B cell (primary cell): ENCODE results near the gene ZNF680. TPM values are rescaled to one million over a fixed set of nuclear protein-coding genes. Genes with fewer than 3 reads are reported as not detected.

Source experiments
- ATAC-seq: fragments of 200-7000 bp; cut with Tn5 transposase; one replicate; pipeline ENCODE4 v1.10.0; 2021; ENCODE audit warnings: low read depth, mild to moderate bottlenecking, moderate number of reproducible peaks, moderate library complexity
- CTCF ChIA-PET: fragments of 350-600 bp; sonication (Branson Sonifier 250); formaldehyde crosslinking; loops from one replicate; lab custom pipeline; 2021; ENCODE audit warnings: antibody characterized with exemption, inconsistent platforms; lab: Charles Lee
- POLR2A ChIA-PET: fragments of 350-600 bp; sonication (Branson Sonifier 250); formaldehyde crosslinking; loops from one replicate; lab custom pipeline; 2021; ENCODE audit warnings: antibody characterized with exemption; lab: Charles Lee
- DNase-seq: peaks from one replicate; pipeline ENCODE4 v3.0.0; 2013
- H2AFZ ChIP-seq: 2 replicates; pipeline ENCODE4 v1.6.1; 2012; ENCODE audit warnings: mild to moderate bottlenecking, low read depth, low read length; ENCODE audit not compliant: insufficient read depth, poor library complexity, severe bottlenecking
- H3K27ac ChIP-seq, 2 donors: 1 replicate in 1 of 2; 2 replicates in 1 of 2; pipeline ENCODE4 v1.5.1; 2012 to 2013; ENCODE audit warnings: low read length in 2 of 2, mild to moderate bottlenecking in 2 of 2, moderate library complexity in 1 of 2
- H3K27me3 ChIP-seq, 4 experiments: fragments of 200-600 bp in 1 of 4; sonication (generic) in 1 of 4; replicated peaks in 1 of 4; 1 replicate in 2 of 4; 2 replicates in 2 of 4; pipeline versions ENCODE4 v1.6.1 to v1.7.0; 2013 to 2016; ENCODE audit warnings: low read length in 3 of 4, mild to moderate bottlenecking in 2 of 4, mixed read lengths in 1 of 4, moderate library complexity in 1 of 4; ENCODE audit not compliant: insufficient read depth in 4 of 4, control insufficient read depth in 3 of 4; ENCODE audit errors: control extremely low read depth in 1 of 4
- H3K36me3 ChIP-seq, 2 experiments: replicated peaks in 1 of 2; 1 replicate in 1 of 2; 2 replicates in 1 of 2; pipeline versions ENCODE4 v1.6.1 to v1.7.1; 2013; ENCODE audit warnings: low read length in 1 of 2; ENCODE audit not compliant: insufficient read depth in 2 of 2, control insufficient read depth in 1 of 2; ENCODE audit errors: control extremely low read depth in 1 of 2, extremely low read depth in 1 of 2
- H3K4me1 ChIP-seq, 2 donors: fragments of 200-600 bp in 1 of 2; sonication (generic) in 1 of 2; 1 replicate in 1 of 2; 2 replicates in 1 of 2; pipeline versions ENCODE4 v1.5.1 to v1.6.1; 2013 to 2017; ENCODE audit warnings: low read length in 2 of 2; ENCODE audit not compliant: control insufficient read depth in 2 of 2, insufficient read depth in 2 of 2
- H3K4me2 ChIP-seq: replicated peaks from 2 replicates; pipeline ENCODE3; 2012; ENCODE audit warnings: mild to moderate bottlenecking, low read depth, low read length; ENCODE audit not compliant: poor library complexity, severe bottlenecking
- H3K4me3 ChIP-seq, 5 experiments: fragments of 200-600 bp in 1 of 5; sonication (generic) in 1 of 5; 1 replicate in 3 of 5; 2 replicates in 2 of 5; pipeline versions ENCODE4 v1.5.1 to v1.7.0; 2011 to 2016; ENCODE audit warnings: low read length in 4 of 5, mild to moderate bottlenecking in 4 of 5, low read depth in 2 of 5, control low read depth in 1 of 5, moderate library complexity in 1 of 5; ENCODE audit not compliant: insufficient read depth in 1 of 5; ENCODE audit errors: control extremely low read depth in 1 of 5, extremely low read depth in 1 of 5
- H3K79me2 ChIP-seq: fragments of 200-600 bp; sonication (generic); one replicate; pipeline ENCODE4 v1.6.0; 2016; ENCODE audit warnings: low read length; ENCODE audit not compliant: control insufficient read depth, insufficient read depth
- H3K9ac ChIP-seq: fragments of 200-600 bp; sonication (generic); 2 replicates; pipeline ENCODE4 v1.6.1; 2017; ENCODE audit warnings: mild to moderate bottlenecking, low read length, moderate library complexity
- H3K9me3 ChIP-seq, 3 donors: one replicate each; pipeline versions ENCODE4 v1.6.1 to v1.7.1; 2013; ENCODE audit warnings: low read length in 2 of 3; ENCODE audit not compliant: control insufficient read depth in 2 of 3, insufficient read depth in 1 of 3; ENCODE audit errors: control extremely low read depth in 1 of 3
- H4K20me1 ChIP-seq: 2 replicates; pipeline ENCODE4 v1.6.0; 2012; ENCODE audit warnings: mild to moderate bottlenecking, low read length; ENCODE audit not compliant: insufficient read depth, control insufficient read depth, poor library complexity, severe bottlenecking
- H3K27ac Mint-ChIP-seq: one replicate; pipeline ENCODE4 v1.8.0; 2021; ENCODE audit warnings: mixed read lengths
- H3K27me3 Mint-ChIP-seq: one replicate; pipeline ENCODE4 v1.8.0; 2021; ENCODE audit warnings: mixed read lengths
- H3K4me1 Mint-ChIP-seq: one replicate; pipeline ENCODE4 v1.8.0; 2021; ENCODE audit warnings: mixed read lengths
- H3K4me3 Mint-ChIP-seq: one replicate; pipeline ENCODE4 v1.8.0; 2021; ENCODE audit warnings: mixed read lengths
- H3K9me3 Mint-ChIP-seq: one replicate; pipeline ENCODE4 v1.8.0; 2022; ENCODE audit warnings: mixed read lengths; ENCODE audit not compliant: insufficient read depth
- EZH2 ChIP-seq: IDR thresholded peaks from 2 replicates; pipeline ENCODE4 v1.6.1; 2012; ENCODE audit warnings: borderline replicate concordance, low read depth, mild to moderate bottlenecking, moderate library complexity, low read length; ENCODE audit not compliant: insufficient read depth, poor library complexity, severe bottlenecking
- WGBS: methylation state at CpG from one replicate; pipeline ENCODE4 v1.1.5; 2013; ENCODE audit warnings: missing lambda C conversion rate; ENCODE audit not compliant: insufficient coverage; 5-methylcytosine and 5-hydroxymethylcytosine counted together
- intact Hi-C: fragments of 100-400 bp; cut with micrococcal nuclease; formaldehyde crosslinking; loops from one replicate; pipeline ENCODE4 v1.10.0; 2022
- polyA plus RNA-seq: library from polyadenylated mRNA; depleted of rRNA; stranded (reverse); fragments of >200 nt; gene quantifications from 2 replicates; pipeline ENCODE4 v1.2.3, GENCODE V29; 2012
- total RNA-seq, 2 donors: library from RNA; stranded (reverse); fragments of 120-200 nt in 1 of 2; gene quantifications; 1 replicate in 1 of 2; 2 replicates in 1 of 2; pipeline versions ENCODE4 v1.2.3 to v1.2.4, GENCODE V29; 2013 to 2022
- TF ChIP-seq, protein P1 (sequence below): fragments of 200-600 bp; IDR thresholded peaks from one replicate; pipeline ENCODE4 v1.8.0; 2022; ENCODE audit warnings: antibody characterized with exemption, mild to moderate bottlenecking

ZNF680 gene
- total and polyA plus RNA-seq, 2 donors (not counting 1 experiment from before 2014, with no cell fraction given) = 2.5 to 27.8 TPM

DNA sequence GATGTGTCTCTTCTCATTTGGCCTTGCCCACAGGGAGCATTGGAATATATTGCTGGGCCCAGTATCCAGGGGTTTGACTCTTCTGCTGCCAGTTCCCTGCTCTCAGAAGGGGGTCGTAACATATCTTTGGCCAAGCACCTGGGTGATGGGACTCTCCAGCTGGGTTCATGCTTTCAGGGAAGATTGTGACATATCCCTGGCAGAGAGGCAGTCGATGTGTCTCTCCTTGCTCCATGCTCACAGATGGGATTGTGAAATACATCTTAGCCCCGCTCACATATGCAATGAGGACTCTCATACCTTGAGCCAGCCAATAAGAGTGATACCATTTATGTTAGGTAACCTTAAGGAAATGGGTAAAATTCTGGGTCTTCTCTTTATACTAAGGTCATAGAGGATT, 39.2 kb upstream of the ZNF680 start:
- whole genome bisulfite sequencing = 71% methylated on average over 1 of the region's 3 CpGs
- ChIA-PET POLR2A (no interaction called here), CTCF (no interaction called here)
- no peaks in the 10 kb centered on the region for H3K4me1 Mint-ChIP-seq
- no peak overlapping the region for H3K4me3 Mint-ChIP-seq
- DNase-seq = no peak
- Histone ChIP-seq H2AFZ (no peak overlapping the region), H3K4me2 (no peak overlapping the region), H3K4me1 (no peaks in the 10 kb centered on the region), H3K4me3 (no peak overlapping the region), H3K79me2 (no peaks in the 10 kb centered on the region), H3K27ac (no peak overlapping the region), H3K27me3 (no peaks in the 10 kb centered on the region), H3K9me3 (peaks cover 0 to 7% (median 0%) of the 10 kb centered on the region in 3 donors), H3K36me3 (no peaks in the 10 kb centered on the region), H3K9ac (no peak overlapping the region), H4K20me1 (no peaks in the 10 kb centered on the region)
- ATAC-seq = no peak
- H3K9me3 Mint-ChIP-seq = no peaks in the 10 kb centered on the region
- H3K27me3 Mint-ChIP-seq = no peaks in the 10 kb centered on the region
- intact Hi-C loops = no loop called here
- TF ChIP-seq EZH2 = no peak
- TF ChIP-seq, protein P1, sequence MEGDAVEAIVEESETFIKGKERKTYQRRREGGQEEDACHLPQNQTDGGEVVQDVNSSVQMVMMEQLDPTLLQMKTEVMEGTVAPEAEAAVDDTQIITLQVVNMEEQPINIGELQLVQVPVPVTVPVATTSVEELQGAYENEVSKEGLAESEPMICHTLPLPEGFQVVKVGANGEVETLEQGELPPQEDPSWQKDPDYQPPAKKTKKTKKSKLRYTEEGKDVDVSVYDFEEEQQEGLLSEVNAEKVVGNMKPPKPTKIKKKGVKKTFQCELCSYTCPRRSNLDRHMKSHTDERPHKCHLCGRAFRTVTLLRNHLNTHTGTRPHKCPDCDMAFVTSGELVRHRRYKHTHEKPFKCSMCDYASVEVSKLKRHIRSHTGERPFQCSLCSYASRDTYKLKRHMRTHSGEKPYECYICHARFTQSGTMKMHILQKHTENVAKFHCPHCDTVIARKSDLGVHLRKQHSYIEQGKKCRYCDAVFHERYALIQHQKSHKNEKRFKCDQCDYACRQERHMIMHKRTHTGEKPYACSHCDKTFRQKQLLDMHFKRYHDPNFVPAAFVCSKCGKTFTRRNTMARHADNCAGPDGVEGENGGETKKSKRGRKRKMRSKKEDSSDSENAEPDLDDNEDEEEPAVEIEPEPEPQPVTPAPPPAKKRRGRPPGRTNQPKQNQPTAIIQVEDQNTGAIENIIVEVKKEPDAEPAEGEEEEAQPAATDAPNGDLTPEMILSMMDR = no peak
- no peak overlapping the region for H3K27ac Mint-ChIP-seq

DNA sequence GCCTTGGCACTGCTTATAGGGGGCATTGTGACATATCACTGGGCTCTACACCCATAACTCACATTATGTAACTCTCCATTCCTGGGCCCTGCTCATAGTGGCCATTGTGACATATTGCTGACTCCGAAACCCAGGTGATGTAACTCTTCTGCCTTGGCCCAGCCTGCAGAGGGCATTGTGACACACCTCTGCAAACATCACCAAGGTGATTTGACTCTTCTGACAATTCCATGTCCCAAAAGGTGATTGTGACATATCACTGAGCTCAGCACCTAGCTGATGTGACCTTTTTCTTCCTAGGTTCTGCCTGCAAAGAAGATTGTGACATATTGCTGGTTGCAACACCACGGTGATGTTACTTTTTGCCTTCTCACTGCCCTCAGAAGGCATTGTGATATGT, 36.5 kb upstream of the ZNF680 start:
- Histone ChIP-seq H3K4me2 (no peak overlapping the region), H3K4me1 (no peaks in the 10 kb centered on the region), H3K27ac (no peak overlapping the region), H3K4me3 (no peak overlapping the region), H3K36me3 (no peaks in the 10 kb centered on the region), H3K9ac (no peak overlapping the region), H3K9me3 (peaks cover 0 to 5% (median 0%) of the 10 kb centered on the region in 3 donors), H3K27me3 (no peaks in the 10 kb centered on the region), H3K79me2 (no peaks in the 10 kb centered on the region), H4K20me1 (no peaks in the 10 kb centered on the region), H2AFZ (no peak overlapping the region)
- TF ChIP-seq EZH2 = no peak
- TF ChIP-seq, protein P1 = no peak
- Mint-ChIP-seq H3K4me1 (no peaks in the 10 kb centered on the region), H3K27ac (no peak overlapping the region), H3K9me3 (no peaks in the 10 kb centered on the region), H3K27me3 (no peaks in the 10 kb centered on the region), H3K4me3 (no peak overlapping the region)
- CTCF ChIA-PET = no interaction called here
- WGBS = 87% methylated on average over 1 of the region's 2 CpGs
- intact Hi-C loops = no loop called here
- ATAC-seq = no peak
- no peak for DNase-seq
- POLR2A ChIA-PET = no interaction called here
